AG09309 (cell line): Measurements from ENCODE around the gene RBL2.
"Not testable (repeated sequence)": the region's sequence is repeated elsewhere in the genome, so short reads cannot be mapped to it uniquely, and the experiment has no call there.

Source experiments
- DNase-seq: peaks from one replicate; pipeline ENCODE4 v3.0.0-alpha.2; 2010; ENCODE audit warnings: low read depth
- H3K4me3 ChIP-seq: 2 replicates; pipeline ENCODE4 v1.5.1; 2011; ENCODE audit warnings: mild to moderate bottlenecking, low read depth, low read length, moderate library complexity; ENCODE audit not compliant: control insufficient read depth
- TF ChIP-seq, protein P1 (sequence below): IDR thresholded peaks from 2 replicates; pipeline ENCODE4 v1.5.1; 2011; ENCODE audit warnings: mild to moderate bottlenecking, low read depth, low read length, inconsistent platforms; ENCODE audit not compliant: insufficient read depth, control insufficient read depth; ENCODE audit errors: missing control alignments

The RBL2 gene

DNA sequence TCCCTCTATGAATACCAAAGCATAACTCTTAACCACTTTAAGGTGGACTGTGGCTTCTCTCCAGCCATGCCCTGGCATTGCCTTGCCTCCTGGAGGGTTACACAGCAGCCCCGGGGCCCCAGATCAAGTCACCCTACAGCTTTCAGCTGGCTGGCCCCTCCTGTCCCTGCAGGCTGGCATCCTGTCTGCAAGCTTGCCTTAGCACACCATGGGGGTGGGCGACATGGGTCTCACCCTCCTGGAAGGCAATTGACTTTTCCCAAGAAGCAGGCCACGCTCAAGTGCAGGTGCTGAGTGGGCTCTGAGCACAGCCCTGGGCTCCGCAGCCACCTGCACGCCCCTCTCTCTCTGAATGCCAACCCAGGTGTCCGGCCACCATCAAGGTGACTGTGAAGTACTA is 94.5 kb downstream of the RBL2 start:
- no peak for DNase-seq
- H3K4me3 ChIP-seq = no peak overlapping the region
- TF ChIP-seq, protein P1, sequence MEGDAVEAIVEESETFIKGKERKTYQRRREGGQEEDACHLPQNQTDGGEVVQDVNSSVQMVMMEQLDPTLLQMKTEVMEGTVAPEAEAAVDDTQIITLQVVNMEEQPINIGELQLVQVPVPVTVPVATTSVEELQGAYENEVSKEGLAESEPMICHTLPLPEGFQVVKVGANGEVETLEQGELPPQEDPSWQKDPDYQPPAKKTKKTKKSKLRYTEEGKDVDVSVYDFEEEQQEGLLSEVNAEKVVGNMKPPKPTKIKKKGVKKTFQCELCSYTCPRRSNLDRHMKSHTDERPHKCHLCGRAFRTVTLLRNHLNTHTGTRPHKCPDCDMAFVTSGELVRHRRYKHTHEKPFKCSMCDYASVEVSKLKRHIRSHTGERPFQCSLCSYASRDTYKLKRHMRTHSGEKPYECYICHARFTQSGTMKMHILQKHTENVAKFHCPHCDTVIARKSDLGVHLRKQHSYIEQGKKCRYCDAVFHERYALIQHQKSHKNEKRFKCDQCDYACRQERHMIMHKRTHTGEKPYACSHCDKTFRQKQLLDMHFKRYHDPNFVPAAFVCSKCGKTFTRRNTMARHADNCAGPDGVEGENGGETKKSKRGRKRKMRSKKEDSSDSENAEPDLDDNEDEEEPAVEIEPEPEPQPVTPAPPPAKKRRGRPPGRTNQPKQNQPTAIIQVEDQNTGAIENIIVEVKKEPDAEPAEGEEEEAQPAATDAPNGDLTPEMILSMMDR = no peak

DNA sequence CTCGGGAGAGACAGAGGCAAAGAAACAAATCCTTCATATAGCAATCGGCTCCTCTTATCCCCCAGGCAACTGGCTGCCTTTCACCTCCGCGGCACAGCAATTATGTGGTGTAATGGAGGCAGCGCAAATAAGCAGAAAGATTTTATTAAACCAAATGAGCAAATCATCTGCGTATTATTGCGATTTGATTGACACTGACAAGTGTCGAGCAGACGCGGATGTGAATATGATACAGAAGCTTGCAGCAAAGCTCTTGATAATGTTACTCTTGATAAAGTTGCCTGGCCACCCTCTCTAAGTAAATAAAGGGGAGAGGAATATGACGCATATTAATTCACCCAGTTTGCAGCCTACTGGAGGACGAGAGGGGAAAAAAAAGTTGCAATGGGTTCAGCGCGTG is 95.2 kb downstream of the RBL2 start:
- TF ChIP-seq, protein P1 = no peak
- DNase-seq = no peak

DNA sequence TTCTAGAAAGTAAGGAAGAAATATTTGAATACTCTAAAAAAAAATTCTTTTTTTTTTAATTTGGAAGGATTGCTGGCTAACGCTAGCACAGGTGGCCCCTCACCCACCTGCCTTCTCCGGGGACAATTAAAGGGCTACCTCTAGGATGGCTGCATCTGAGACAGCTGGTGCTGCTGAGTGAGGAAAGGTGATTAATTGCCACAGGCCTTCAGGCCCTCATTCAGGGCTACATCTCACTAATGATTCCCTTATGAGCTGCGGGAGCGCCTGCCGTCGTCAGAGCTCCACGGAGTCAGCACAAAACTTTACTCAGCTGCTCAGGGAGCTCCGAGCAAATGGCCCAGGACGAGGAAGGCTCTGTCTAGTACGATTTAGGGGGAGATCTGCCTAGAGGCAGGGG is 95.8 kb downstream of the RBL2 start:
- TF ChIP-seq, protein P1 = no peak
- DNase-seq = no peak
- no peak overlapping the region for H3K4me3 ChIP-seq

More for the DNA sequence above, 95.2 kb downstream of the RBL2 start:
- no peak overlapping the region for H3K4me3 ChIP-seq

DNA sequence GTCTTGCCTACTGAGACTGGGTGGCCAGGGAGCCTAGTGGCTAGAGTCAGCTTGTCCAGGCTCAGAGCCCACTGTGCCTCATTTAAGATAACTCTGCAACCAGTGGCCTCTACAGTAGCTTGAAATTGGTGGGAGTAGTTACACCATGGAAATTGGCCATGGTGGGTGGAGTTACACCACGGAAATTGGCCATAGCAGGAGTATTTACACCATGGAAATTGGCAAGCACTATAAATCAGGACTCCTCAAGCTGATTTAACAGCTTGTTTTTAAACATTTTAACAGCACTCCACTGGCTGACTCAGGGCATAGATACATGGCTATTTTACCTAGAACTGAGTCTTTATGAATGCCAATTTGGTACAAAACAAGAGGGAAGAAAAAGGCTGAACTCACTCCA is 96.5 kb downstream of the RBL2 start:
- H3K4me3 ChIP-seq = no peak overlapping the region
- DNase-seq = no peak
- TF ChIP-seq, protein P1 = no peak

DNA sequence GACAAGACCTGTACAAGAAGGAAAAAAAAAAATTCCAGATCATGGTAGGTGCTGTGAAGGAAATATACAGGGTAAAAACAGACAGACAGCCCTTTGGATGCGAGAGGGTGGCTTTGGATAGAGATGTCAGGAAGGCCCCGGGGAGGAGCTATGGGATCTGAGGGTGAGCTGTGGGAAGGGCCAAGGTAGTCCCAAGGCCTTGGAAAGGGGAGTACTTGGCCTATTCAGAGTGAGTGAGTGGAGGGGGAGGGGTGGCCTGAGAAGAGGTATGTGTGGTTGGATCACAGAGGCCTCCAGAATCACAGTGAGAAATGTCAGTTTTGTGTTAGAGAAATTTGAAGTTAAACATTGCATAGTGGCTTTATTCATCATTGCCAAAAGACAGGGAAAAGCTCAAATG is 99.9 kb downstream of the RBL2 start:
- H3K4me3 ChIP-seq = no peak overlapping the region
- TF ChIP-seq, protein P1 = no peak
- no peak for DNase-seq

DNA sequence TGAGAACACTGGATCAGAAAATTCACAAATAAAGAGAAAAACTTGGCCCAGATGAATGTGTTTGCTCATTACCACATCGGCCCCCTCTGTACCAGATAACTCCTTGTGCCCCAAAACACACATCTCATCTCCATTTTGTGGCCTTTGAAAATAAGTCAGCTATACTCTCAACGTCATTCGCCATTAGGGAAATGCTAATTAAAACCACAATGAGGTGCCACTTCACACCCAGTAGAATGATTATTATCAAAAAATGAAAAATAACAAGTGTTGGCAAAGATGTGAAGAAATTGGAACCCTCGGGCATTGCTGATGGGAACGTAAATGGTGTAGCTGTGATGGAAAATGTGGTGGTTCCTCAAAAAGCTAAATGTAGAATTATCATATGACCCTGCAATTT is 103.4 kb downstream of the RBL2 start:
- DNase-seq = no peak
- TF ChIP-seq, protein P1 = no peak
- H3K4me3 ChIP-seq = no peak overlapping the region

DNA sequence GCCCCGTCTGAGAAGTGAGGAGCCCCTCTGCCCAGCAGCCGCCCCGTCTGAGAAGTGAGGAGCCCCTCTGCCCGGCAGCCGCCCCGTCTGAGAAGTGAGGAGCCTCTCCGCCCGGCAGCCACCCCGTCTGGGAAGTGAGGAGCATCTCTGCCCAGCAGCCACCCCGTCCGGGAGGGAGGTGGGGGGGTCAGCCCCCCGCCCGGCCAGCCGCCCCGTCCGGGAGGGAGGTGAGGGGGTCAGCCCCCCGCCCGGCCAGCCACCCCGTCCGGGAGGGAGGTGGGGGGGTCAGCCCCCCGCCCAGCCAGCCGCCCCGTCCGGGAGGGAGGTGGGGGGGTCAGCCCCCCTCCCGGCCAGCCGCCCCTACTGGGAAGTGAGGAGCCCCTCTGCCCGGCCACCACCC is 105.1 kb downstream of the RBL2 start:
- DNase-seq, H3K4me3 ChIP-seq: not testable (repeated sequence)

DNA sequence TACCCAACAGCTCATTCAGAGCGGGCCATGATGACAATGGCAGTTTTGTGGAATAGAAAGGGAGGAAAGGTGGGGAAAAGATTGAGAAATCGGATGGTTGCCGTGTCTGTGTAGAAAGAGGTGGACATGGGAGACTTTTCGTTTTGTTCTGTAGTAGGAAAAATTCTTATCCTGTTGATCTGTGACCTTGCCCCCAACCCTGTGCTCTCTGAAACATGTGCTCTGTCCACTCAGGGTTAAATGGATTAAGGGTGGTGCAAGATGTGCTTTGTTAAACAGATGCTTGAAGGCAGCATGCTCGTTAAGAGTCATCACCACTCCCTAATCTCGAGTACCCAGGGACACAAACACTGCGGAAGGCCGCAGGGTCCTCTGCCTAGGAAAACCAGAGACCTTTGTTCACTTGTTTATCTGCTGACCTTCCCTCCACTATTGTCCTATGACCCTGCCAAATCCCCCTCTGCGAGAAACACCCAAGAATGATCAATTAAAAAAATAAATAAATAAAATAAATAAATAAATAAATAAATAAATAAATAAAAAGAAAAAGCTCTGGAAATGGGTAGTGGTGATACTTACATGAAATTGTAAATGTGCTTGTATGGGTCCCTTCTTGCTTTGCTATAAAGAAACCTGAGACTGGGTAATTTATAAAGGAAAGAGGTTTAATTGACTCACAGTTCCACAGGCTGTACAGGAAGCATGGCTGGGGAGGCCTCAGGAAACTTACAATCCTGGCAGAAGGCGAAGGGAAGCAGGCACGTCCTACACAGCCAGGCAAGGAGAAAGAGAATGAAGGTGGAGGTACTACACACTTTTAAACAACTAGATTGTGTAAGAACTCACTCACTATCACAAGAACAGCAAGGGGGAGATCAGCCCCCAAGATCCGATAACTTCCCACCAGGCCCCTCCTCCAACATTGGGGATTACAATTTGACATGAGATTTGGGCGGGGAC is 105.8 kb downstream of the RBL2 start:
- H3K4me3 ChIP-seq, DNase-seq: not testable (repeated sequence)
